BLaER1 treated with 17β-estradiol and CSF1 and Interleukin-3, amounts not matched to agents 10 nM and 100 nM (cell line): ENCODE results near the gene CRYL1.

Experiments
- H3K27ac ChIP-seq, 11 experiments: shearing (Covaris generic); formaldehyde crosslinking; 2 replicates each; pipeline ENCODE4 v1.8.1; 2022
- H3K27me3 ChIP-seq, 11 experiments: shearing (Covaris generic); formaldehyde crosslinking; 2 replicates each; pipeline ENCODE4 v1.8.1; 2022
- H3K36me3 ChIP-seq, 11 experiments: shearing (Covaris generic); formaldehyde crosslinking; 2 replicates each; pipeline ENCODE4 v1.8.1; 2022
- H3K4me1 ChIP-seq, 10 experiments: shearing (Covaris generic); formaldehyde crosslinking; 2 replicates each; pipeline ENCODE4 v1.8.1; 2022
- H3K4me2 ChIP-seq, 11 experiments: shearing (Covaris generic); formaldehyde crosslinking; 2 replicates each; pipeline ENCODE4 v1.8.1; 2022
- H3K4me3 ChIP-seq, 10 experiments: shearing (Covaris generic); formaldehyde crosslinking; 2 replicates each; pipeline ENCODE4 v1.8.1; 2022
- H3K9ac ChIP-seq, 11 experiments: shearing (Covaris generic); formaldehyde crosslinking; 2 replicates each; pipeline ENCODE4 v1.8.1; 2022
- H3K9me3 ChIP-seq, 11 experiments: shearing (Covaris generic); formaldehyde crosslinking; replicated peaks in 1 of 11; 2 replicates each; pipeline ENCODE4 v1.8.1; 2022
- H4K20me1 ChIP-seq, 11 experiments: shearing (Covaris generic); formaldehyde crosslinking; 2 replicates each; pipeline ENCODE4 v1.8.1; 2022
- Cebpa-rat ChIP-seq, 11 experiments: shearing (Covaris generic); IDR thresholded peaks; 2 replicates each; pipeline ENCODE4 v1.8.1; 2022

CRYL1 gene

GRCh38 chr13:20428666-20429644 is 96.7 kb downstream of the CRYL1 start:
- no peak overlapping the region for H3K9ac ChIP-seq
- H3K4me2 ChIP-seq: peak overlapping the region; percentile 63 to 77 (median 72); a peak in 17 of 22 replicates
- H3K4me1 ChIP-seq: peaks cover 64 to 81% (median 73%) of the 10 kb centered on the region in 10 experiments
- H3K4me3 ChIP-seq: no peak overlapping the region
- H3K36me3 ChIP-seq: peaks cover 0 to 9% (median 0%) of the 10 kb centered on the region in 11 experiments; a peak in 2 of 22 replicates
- H3K27ac ChIP-seq: peak overlapping the region in 3 of 11 experiments; percentile 69 to 73 (median 71); a peak in 5 of 22 replicates
- H3K9me3 ChIP-seq: peaks cover 0 to 4% (median 3%) of the 10 kb centered on the region in 11 experiments; a peak in 10 of 22 replicates
- H4K20me1 ChIP-seq: no peaks in the 10 kb centered on the region; a peak in 3 of 22 replicates
- TF ChIP-seq Cebpa-rat (IDR thresholded peaks at IDR 0.05): no peak
- H3K27me3 ChIP-seq: no peaks in the 10 kb centered on the region

DNA sequence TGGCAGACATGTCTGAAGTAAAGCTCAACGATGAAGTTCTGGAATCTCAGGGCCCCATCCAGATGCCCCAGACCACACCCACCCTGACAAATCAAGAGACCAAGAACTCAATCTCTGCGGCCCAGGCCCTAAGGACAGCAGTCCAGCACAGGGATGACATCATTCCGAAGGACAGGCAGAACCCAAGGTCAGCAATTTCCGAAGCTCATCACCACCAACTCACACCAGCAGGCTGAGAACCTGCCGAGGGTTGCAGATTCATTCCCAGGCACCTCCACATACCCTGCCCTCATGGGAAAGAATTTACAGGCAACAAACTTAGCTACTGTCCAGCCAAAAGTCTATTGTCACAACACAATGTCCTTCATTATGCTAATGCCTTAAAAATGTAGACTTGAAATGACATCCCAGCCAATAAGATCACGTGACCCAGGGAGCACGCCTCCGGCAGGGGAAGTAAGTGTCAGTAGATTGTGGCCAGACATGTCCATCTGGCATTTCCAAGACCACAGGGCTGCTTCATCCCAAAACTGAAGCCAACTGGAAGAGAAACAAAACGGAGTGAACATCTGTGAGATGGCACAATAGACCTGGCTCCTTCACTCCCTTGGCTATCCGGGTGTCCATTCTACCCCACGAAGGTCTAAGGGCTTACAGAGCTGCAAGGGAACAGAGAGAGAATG is 98.8 kb downstream of the CRYL1 start:
- H3K36me3 ChIP-seq: peaks cover 0 to 9% (median 0%) of the 10 kb centered on the region in 11 experiments; a peak in 2 of 22 replicates
- TF ChIP-seq Cebpa-rat (IDR thresholded peaks at IDR 0.05): no peak
- H3K9ac ChIP-seq: peak overlapping the region in 3 of 11 experiments; percentile 75 to 78 (median 77); a peak in 4 of 22 replicates
- H3K27me3 ChIP-seq: no peaks in the 10 kb centered on the region
- H3K4me3 ChIP-seq: no peak overlapping the region
- H3K27ac ChIP-seq: peak overlapping the region in 7 of 11 experiments; percentile 9 to 89 (median 86); a peak in 12 of 22 replicates
- H3K4me1 ChIP-seq: peaks cover 70 to 84% (median 76%) of the 10 kb centered on the region in 10 experiments
- H3K9me3 ChIP-seq: peaks cover 0 to 3% (median 0%) of the 10 kb centered on the region in 11 experiments; a peak in 1 of 22 replicates
- no peaks in the 10 kb centered on the region; a peak in 3 of 22 replicates for H4K20me1 ChIP-seq
- peak overlapping the region; percentile 69 to 97 (median 92) for H3K4me2 ChIP-seq

DNA sequence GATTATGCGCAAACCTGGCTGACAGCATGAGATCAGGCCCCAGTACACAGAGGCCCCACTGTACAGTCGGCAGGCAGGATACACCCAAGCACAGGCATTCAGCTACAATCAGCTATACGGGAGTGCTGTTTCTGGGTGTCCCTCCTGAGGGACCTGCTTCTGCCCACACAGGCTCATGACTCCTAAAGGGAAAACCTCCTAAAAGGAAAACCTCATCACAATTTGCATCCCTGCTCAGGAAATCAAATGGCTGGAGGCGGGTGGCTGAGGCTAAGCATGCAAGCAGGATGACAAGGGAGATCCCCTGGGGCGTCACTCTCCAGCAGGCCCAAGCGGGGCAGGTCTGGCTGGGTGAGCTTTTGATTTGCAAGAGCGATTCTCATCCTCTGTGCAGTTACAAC is 99.8 kb downstream of the CRYL1 start:
- H4K20me1 ChIP-seq: no peaks in the 10 kb centered on the region; a peak in 2 of 22 replicates
- peaks cover 60 to 73% (median 65%) of the 10 kb centered on the region in 10 experiments for H3K4me1 ChIP-seq
- H3K27me3 ChIP-seq: no peaks in the 10 kb centered on the region
- peak overlapping the region; percentile 69 to 97 (median 92) for H3K4me2 ChIP-seq
- H3K36me3 ChIP-seq: peaks cover 0 to 9% (median 0%) of the 10 kb centered on the region in 11 experiments; a peak in 2 of 22 replicates
- TF ChIP-seq Cebpa-rat (IDR thresholded peaks at IDR 0.05): no peak
- no peak overlapping the region for H3K4me3 ChIP-seq
- peaks cover 0 to 3% (median 0%) of the 10 kb centered on the region in 11 experiments; a peak in 1 of 22 replicates for H3K9me3 ChIP-seq
- H3K27ac ChIP-seq: peak overlapping the region in 9 of 11 experiments; percentile 19 to 89 (median 82); a peak in 17 of 22 replicates
- H3K9ac ChIP-seq: peak overlapping the region in 8 of 11 experiments; percentile 50 to 78 (median 69); a peak in 17 of 22 replicates

DNA sequence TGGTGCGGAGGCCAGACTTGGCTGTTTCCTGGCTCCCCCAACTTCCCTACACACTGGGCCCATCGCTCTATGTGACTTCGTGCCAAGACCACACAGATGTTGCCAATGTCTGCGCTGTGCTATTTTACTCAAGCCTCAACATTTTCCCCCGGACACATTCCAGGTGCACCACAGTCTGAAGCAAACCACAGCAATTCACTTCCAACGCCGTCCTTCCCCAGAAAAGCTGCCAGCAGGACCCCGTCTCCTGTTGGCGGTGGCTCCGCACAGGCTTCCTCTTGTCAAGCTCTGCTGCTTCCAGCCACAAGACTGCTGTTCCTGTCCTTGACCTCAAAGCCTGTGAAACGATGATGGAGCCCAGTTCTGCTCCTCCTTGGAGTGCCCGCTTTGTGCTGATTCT is 100.7 kb downstream of the CRYL1 start:
- Histone ChIP-seq H3K27me3 (no peaks in the 10 kb centered on the region), H3K4me3 (peak overlapping the region in 6 of 10 experiments; percentile 7 to 43 (median 25); a peak in 7 of 20 replicates), H3K36me3 (peaks cover 0 to 9% (median 0%) of the 10 kb centered on the region in 11 experiments; a peak in 2 of 22 replicates), H3K9ac (peak overlapping the region in 8 of 11 experiments; percentile 57 to 78 (median 70); a peak in 15 of 22 replicates), H4K20me1 (no peaks in the 10 kb centered on the region; a peak in 2 of 22 replicates), H3K27ac (peak overlapping the region in 10 of 11 experiments; percentile 2 to 89 (median 81); a peak in 17 of 22 replicates), H3K4me2 (peak overlapping the region; percentile 69 to 97 (median 92)), H3K9me3 (peaks cover 0 to 5% (median 0%) of the 10 kb centered on the region in 11 experiments; a peak in 1 of 22 replicates), H3K4me1 (peaks cover 51 to 66% (median 58%) of the 10 kb centered on the region in 10 experiments)
- TF ChIP-seq Cebpa-rat (IDR thresholded peaks at IDR 0.05): peak in 2 of 11 experiments; percentile 12 to 42; a peak in 2 of 22 replicates

GRCh38 chr13:20424559-20424852 is 101.2 kb downstream of the CRYL1 start:
- Histone ChIP-seq H3K4me2 (peak overlapping the region; percentile 69 to 97 (median 92)), H3K27me3 (no peaks in the 10 kb centered on the region), H3K4me1 (peaks cover 47 to 66% (median 56%) of the 10 kb centered on the region in 10 experiments), H4K20me1 (no peaks in the 10 kb centered on the region; a peak in 2 of 22 replicates), H3K4me3 (peak overlapping the region in 7 of 10 experiments; percentile 7 to 49 (median 29); a peak in 11 of 20 replicates), H3K36me3 (peaks cover 0 to 12% (median 0%) of the 10 kb centered on the region in 11 experiments; a peak in 3 of 22 replicates), H3K9ac (peak overlapping the region in 9 of 11 experiments; percentile 0 to 78 (median 66); a peak in 17 of 22 replicates), H3K27ac (peak overlapping the region in 8 of 11 experiments; percentile 68 to 89 (median 84); a peak in 17 of 22 replicates), H3K9me3 (peaks cover 0 to 7% (median 0%) of the 10 kb centered on the region in 11 experiments; a peak in 1 of 22 replicates)
- TF ChIP-seq Cebpa-rat (IDR thresholded peaks at IDR 0.05): no peak

DNA sequence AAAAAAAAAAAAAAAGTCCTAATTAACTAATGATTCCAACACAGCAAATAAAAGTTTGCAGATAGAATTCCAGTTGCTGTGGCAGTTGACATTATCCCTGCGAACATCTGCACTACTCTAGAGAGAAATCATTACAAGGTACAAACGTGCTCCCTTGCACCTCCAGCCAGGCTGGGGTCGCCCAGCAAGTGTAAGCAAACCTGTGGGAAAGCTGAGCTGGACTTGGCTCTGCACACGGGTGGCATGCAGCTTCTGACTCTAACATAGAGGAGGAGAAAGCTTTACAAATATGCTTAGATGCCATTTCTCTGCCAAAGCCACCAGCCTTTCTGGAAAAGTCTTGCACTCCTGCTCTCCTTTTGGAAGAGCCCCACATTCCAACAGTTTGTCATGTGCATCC is 103.3 kb downstream of the CRYL1 start:
- Histone ChIP-seq H3K27ac (no peak overlapping the region), H3K4me3 (no peak overlapping the region), H3K9me3 (peaks cover 0 to 15% (median 6%) of the 10 kb centered on the region in 11 experiments; a peak in 5 of 22 replicates), H4K20me1 (no peaks in the 10 kb centered on the region; a peak in 2 of 22 replicates), H3K9ac (no peak overlapping the region), H3K4me1 (peaks cover 35 to 60% (median 52%) of the 10 kb centered on the region in 10 experiments), H3K27me3 (no peaks in the 10 kb centered on the region), H3K36me3 (peaks cover 0 to 25% (median 0%) of the 10 kb centered on the region in 11 experiments; a peak in 4 of 22 replicates), H3K4me2 (peak overlapping the region in 4 of 11 experiments; percentile 85 to 97 (median 92); a peak in 2 of 22 replicates)
- TF ChIP-seq Cebpa-rat (IDR thresholded peaks at IDR 0.05): no peak

- Histone ChIP-seq H3K4me1 (peaks cover 21 to 46% (median 38%) of the 10 kb centered on the region in 10 experiments), H3K27ac (no peak overlapping the region), H3K9me3 (peaks cover 4 to 23% (median 11%) of the 10 kb centered on the region in 11 experiments), H3K9ac (no peak overlapping the region), H4K20me1 (no peaks in the 10 kb centered on the region; a peak in 2 of 22 replicates), H3K4me2 (no peak overlapping the region), H3K4me3 (no peak overlapping the region), H3K27me3 (peaks cover 4 to 11% (median 8%) of the 10 kb centered on the region in 11 experiments), H3K36me3 (peaks cover 0 to 23% (median 0%) of the 10 kb centered on the region in 11 experiments; a peak in 4 of 22 replicates)
- no peak for TF ChIP-seq Cebpa-rat (IDR thresholded peaks at IDR 0.05)
These were observed 104.7 kb downstream of the CRYL1 start for GRCh38 chr13:20420938-20421337.

- peaks cover 23 to 31% (median 28%) of the 10 kb centered on the region in 11 experiments for H3K27me3 ChIP-seq
- H3K4me2 ChIP-seq: no peak overlapping the region
- H3K27ac ChIP-seq: no peak overlapping the region
- TF ChIP-seq Cebpa-rat (IDR thresholded peaks at IDR 0.05): no peak
- H3K4me1 ChIP-seq: peaks cover 1 to 26% (median 18%) of the 10 kb centered on the region in 10 experiments
- no peak overlapping the region for H3K4me3 ChIP-seq
- peaks cover 18 to 42% (median 28%) of the 10 kb centered on the region in 11 experiments for H3K9me3 ChIP-seq
- H3K36me3 ChIP-seq: peaks cover 0 to 33% (median 0%) of the 10 kb centered on the region in 11 experiments; a peak in 7 of 22 replicates
- H3K9ac ChIP-seq: no peak overlapping the region
- no peaks in the 10 kb centered on the region for H4K20me1 ChIP-seq
These were observed 106.7 kb downstream of the CRYL1 start for GRCh38 chr13:20418953-20419352.
